Esophagus squamous epithelium (tissue), 4 donors: ENCODE measurements around the gene SLC31A1.

Experiments used
- POLR2A ChIP-seq, 4 donors: fragments of 450-650 bp; IDR thresholded peaks; one replicate each; pipeline ENCODE4 v1.6.1; 2017; ENCODE audit warnings: antibody characterized with exemption in 4 of 4, mild to moderate bottlenecking in 4 of 4, moderate library complexity in 3 of 4
- TF ChIP-seq, protein P1 (sequence below), 6 experiments: fragments of 450-650 bp in 4 of 6; fragments of 200-600 bp in 2 of 6; sonication (generic) in 2 of 6; IDR thresholded peaks; one replicate each; pipeline ENCODE4 v1.5.1; 2016 to 2019; ENCODE audit warnings: antibody characterized with exemption in 6 of 6, mild to moderate bottlenecking in 4 of 6, moderate library complexity in 4 of 6

DNA sequence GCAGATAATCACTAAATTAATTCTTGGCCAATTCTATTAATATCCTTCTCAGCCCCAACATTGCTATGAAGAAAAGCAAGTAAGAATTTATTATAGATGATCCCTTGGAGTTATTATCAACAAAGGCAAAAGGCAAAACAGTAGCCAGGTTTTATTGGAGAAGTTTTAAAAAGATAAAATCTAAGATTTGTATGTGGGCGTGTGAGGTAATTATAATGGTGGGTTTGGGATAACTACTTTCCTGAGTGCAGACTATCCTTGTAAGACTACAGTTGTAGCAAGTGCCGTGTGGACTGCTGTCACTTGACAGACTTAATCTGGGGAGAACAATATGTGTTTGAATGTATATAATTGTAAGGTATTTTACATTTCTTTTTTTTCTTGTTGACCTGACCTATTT, 23.2 kb downstream of the SLC31A1 start:
- TF ChIP-seq, protein P1, sequence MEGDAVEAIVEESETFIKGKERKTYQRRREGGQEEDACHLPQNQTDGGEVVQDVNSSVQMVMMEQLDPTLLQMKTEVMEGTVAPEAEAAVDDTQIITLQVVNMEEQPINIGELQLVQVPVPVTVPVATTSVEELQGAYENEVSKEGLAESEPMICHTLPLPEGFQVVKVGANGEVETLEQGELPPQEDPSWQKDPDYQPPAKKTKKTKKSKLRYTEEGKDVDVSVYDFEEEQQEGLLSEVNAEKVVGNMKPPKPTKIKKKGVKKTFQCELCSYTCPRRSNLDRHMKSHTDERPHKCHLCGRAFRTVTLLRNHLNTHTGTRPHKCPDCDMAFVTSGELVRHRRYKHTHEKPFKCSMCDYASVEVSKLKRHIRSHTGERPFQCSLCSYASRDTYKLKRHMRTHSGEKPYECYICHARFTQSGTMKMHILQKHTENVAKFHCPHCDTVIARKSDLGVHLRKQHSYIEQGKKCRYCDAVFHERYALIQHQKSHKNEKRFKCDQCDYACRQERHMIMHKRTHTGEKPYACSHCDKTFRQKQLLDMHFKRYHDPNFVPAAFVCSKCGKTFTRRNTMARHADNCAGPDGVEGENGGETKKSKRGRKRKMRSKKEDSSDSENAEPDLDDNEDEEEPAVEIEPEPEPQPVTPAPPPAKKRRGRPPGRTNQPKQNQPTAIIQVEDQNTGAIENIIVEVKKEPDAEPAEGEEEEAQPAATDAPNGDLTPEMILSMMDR (IDR thresholded peaks at IDR 0.05), result no peak
- TF ChIP-seq POLR2A (IDR thresholded peaks at IDR 0.05), result no peak
